ENCODE data around the gene TRPV6. TPM values are rescaled to one million over a fixed set of nuclear protein-coding genes. Genes with fewer than 3 reads are reported as not detected.

TRPV6 gene
- total RNA-seq, 4 donors from 2014 or later, result 0.14 to 2.9 TPM; not detected in 2

DNA sequence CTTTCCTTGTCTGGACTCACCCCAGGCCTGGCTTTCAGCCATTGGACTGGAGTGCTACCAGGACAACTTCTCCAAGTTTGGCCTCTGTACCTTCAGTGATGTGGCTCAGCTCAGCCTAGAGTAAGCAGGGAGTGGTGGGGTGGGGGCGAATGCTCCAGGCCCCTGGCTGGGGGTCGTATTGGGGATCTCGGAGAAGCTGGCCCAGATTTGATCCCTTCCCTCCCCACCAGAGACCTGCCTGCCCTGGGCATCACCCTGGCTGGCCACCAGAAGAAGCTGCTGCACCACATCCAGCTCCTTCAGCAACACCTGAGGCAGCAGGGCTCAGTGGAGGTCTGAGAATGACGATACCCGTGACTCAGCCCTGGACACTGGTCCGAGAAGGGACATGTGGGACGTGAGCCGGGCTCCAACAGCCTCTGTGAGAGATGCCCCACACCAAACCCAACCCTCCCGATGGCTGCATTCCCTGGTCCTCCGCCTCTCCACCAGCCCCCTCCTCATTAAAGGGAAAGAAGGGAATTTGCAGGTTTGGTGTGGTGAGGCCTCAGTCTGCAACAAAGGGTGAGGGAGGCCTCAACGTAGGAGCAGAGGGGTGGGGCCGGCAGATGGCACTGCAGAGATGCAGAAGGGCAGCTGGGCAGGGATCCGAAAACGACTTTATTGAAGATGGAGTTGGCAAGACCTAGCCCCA is 14.8 kb downstream of the TRPV6 start:
- Histone ChIP-seq H3K9me3 (no peaks in the 10 kb centered on the region), H3K4me1 (no peaks in the 10 kb centered on the region), H3K36me3 (no peaks in the 10 kb centered on the region), H3K4me3 (no peak overlapping the region), H3K27me3 (no peaks in the 10 kb centered on the region), H3K27ac (no peak overlapping the region)
- TF ChIP-seq EP300 (IDR thresholded peaks at IDR 0.05; ENCODE audit: low read depth) (no peak), POLR2A (IDR thresholded peaks at IDR 0.05) (no peak), POLR2AphosphoS5 (IDR thresholded peaks at IDR 0.05) (no peak)
- TF ChIP-seq, protein P1, sequence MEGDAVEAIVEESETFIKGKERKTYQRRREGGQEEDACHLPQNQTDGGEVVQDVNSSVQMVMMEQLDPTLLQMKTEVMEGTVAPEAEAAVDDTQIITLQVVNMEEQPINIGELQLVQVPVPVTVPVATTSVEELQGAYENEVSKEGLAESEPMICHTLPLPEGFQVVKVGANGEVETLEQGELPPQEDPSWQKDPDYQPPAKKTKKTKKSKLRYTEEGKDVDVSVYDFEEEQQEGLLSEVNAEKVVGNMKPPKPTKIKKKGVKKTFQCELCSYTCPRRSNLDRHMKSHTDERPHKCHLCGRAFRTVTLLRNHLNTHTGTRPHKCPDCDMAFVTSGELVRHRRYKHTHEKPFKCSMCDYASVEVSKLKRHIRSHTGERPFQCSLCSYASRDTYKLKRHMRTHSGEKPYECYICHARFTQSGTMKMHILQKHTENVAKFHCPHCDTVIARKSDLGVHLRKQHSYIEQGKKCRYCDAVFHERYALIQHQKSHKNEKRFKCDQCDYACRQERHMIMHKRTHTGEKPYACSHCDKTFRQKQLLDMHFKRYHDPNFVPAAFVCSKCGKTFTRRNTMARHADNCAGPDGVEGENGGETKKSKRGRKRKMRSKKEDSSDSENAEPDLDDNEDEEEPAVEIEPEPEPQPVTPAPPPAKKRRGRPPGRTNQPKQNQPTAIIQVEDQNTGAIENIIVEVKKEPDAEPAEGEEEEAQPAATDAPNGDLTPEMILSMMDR (IDR thresholded peaks at IDR 0.05), result no peak
- intact Hi-C loops (cut with DNase I; ENCODE audit: low total_unique reads) (loop anchor here (10.0 kb wide), 1 partner anchor 344 kb away; no protein-coding TSS in a partner anchor), in situ Hi-C loops (cut with MboI; ENCODE audit: low pct_ligation_motif_present in 1 of 4, low pct_unique_long_range_greater_than_20kb in 1 of 4, low sequenced_read_pairs in 3 of 4) (loop anchor here (10.0 to 25.0 kb wide), 2 partner anchors 134 to 342 kb away; partner anchors contain the start of gene TAS2R40 (in 3 of the 4))
- DNase-seq, result no peak
- 82% methylated on average over 14 of the region's 14 CpGs; no CpG with 5 or more reads in 1 of the 2 donors for WGBS, 2 donors (ENCODE audit: low coverage in 1 of 2)

DNA sequence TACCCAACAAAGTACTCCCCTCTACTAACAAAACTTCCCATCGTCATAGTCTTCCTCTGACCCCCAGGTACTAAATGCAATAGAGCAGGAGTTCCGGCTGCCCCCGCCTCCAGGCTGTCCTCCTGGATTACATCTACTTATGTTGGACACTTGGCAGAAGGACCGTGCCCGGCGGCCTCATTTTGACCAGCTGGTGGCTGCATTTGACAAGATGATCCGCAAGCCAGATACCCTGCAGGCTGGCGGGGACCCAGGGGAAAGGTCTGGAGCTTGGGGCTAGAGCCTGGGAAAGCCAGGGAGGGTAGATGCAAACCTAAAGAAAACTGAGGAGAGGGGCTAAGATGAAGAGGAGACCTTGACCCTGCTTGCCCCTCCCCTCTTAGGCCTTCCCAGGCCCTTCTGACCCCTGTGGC is 15.4 kb downstream of the TRPV6 start:
- TF ChIP-seq POLR2AphosphoS5 (IDR thresholded peaks at IDR 0.05), result no peak
- no peak overlapping the region for H3K4me3 ChIP-seq
- WGBS, 2 donors (ENCODE audit: low coverage in 1 of 2), result 67 to 83% methylated on average over 1 to 8 of the region's 8 CpGs
- no peaks in the 10 kb centered on the region for H3K36me3 ChIP-seq
- no peaks in the 10 kb centered on the region for H3K9me3 ChIP-seq
- no peaks in the 10 kb centered on the region for H3K27me3 ChIP-seq
- no peak overlapping the region for H3K27ac ChIP-seq
- intact Hi-C loops (cut with DNase I; ENCODE audit: low total_unique reads), result loop anchor here (10.0 kb wide), 1 partner anchor 345 kb away; no protein-coding TSS in a partner anchor
- in situ Hi-C loops (cut with MboI; ENCODE audit: low pct_ligation_motif_present in 1 of 4, low pct_unique_long_range_greater_than_20kb in 1 of 4, low sequenced_read_pairs in 3 of 4), result loop anchor here (10.0 to 25.0 kb wide), 2 partner anchors 135 to 342 kb away; partner anchors contain the start of gene TAS2R40 (in 3 of the 4)
- DNase-seq, result no peak
- H3K4me1 ChIP-seq, result no peaks in the 10 kb centered on the region

DNA sequence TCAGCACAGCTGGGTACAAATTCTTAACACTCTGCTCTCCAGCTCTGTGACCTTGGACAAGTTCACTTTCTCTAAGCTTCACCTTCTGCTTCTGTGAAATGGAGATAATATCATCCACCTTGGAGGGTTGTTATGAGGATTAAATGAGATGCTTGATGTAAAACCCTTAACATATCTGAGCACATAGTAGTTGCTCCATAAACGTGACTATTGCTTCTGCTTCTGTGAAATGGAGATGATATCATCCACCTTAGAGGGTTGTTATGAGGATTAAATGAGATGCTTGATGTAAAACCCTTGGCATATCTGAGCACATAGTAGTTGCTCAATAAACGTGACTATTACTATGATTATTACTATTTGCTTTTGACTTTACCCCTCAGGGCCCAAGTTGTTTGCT is 16.1 kb downstream of the TRPV6 start:
- Histone ChIP-seq H3K36me3 (no peaks in the 10 kb centered on the region), H3K27ac (no peak overlapping the region), H3K9me3 (no peaks in the 10 kb centered on the region), H3K4me1 (no peaks in the 10 kb centered on the region), H3K4me3 (no peak overlapping the region), H3K27me3 (no peaks in the 10 kb centered on the region)
- TF ChIP-seq POLR2AphosphoS5 (IDR thresholded peaks at IDR 0.05) (no peak), EP300 (IDR thresholded peaks at IDR 0.05; ENCODE audit: low read depth) (no peak), POLR2A (IDR thresholded peaks at IDR 0.05) (no peak)
- TF ChIP-seq, protein P1 (IDR thresholded peaks at IDR 0.05), result no peak
- in situ Hi-C loops (cut with MboI; ENCODE audit: low pct_ligation_motif_present in 1 of 4, low pct_unique_long_range_greater_than_20kb in 1 of 4, low sequenced_read_pairs in 3 of 4) (loop anchor here in 3 of 4 donors (25.0 kb wide), 1 partner anchor 343 kb away; the partner anchor contains the start of gene TAS2R40 (in 3 of the 3)), intact Hi-C loops (cut with DNase I; ENCODE audit: low total_unique reads) (no loop called here)
- 50 to 83% methylated on average over 1 to 2 of the region's 2 CpGs for WGBS, 2 donors (ENCODE audit: low coverage in 1 of 2)
- no peak for DNase-seq

DNA sequence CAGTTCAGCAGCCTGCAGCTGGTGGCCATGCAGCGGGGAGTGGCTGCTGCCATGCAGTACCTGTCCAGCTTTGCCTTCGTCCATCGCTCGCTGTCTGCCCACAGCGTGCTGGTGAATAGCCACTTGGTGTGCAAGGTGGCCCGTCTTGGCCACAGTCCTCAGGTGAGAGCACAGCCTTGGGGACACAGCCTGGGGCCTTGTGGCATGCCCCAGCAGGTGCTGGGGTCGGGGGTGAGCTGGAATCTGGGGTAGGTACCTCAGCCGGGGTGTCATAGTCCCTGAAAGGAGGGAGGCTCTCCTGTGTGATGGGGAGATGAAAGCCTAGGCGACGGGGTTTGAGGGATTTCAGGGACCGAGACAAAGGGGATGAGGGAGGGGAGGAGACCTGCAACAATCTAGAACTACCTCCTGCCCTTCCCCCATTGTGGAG is 16.5 kb downstream of the TRPV6 start:
- no peak for TF ChIP-seq EP300 (IDR thresholded peaks at IDR 0.05; ENCODE audit: low read depth)
- no peak for TF ChIP-seq POLR2AphosphoS5 (IDR thresholded peaks at IDR 0.05)
- TF ChIP-seq, protein P1 (IDR thresholded peaks at IDR 0.05), result no peak
- no peak for TF ChIP-seq POLR2A (IDR thresholded peaks at IDR 0.05)
- intact Hi-C loops (cut with DNase I; ENCODE audit: low total_unique reads) (no loop called here), in situ Hi-C loops (cut with MboI; ENCODE audit: low pct_ligation_motif_present in 1 of 4, low pct_unique_long_range_greater_than_20kb in 1 of 4, low sequenced_read_pairs in 3 of 4) (loop anchor here in 3 of 4 donors (25.0 kb wide), 1 partner anchor 343 kb away; the partner anchor contains the start of gene TAS2R40 (in 3 of the 3))
- 89% methylated on average over 11 of the region's 11 CpGs; no CpG with 5 or more reads in 1 of the 2 donors for WGBS, 2 donors (ENCODE audit: low coverage in 1 of 2)
- H3K9me3 ChIP-seq, result no peaks in the 10 kb centered on the region
- H3K4me3 ChIP-seq, result no peak overlapping the region
- H3K27ac ChIP-seq, result no peak overlapping the region
- DNase-seq, result no peak
- no peaks in the 10 kb centered on the region for H3K4me1 ChIP-seq
- no peaks in the 10 kb centered on the region for H3K27me3 ChIP-seq
- no peaks in the 10 kb centered on the region for H3K36me3 ChIP-seq
